ENCODE measurements around the gene BRCA1.
"Not testable (repeated sequence)": the region's sequence is repeated elsewhere in the genome, so short reads cannot be mapped to it uniquely, and the experiment has no call there.

GRCh38 chr17:43153197-43153835 is 28.2 kb upstream of the BRCA1 start:
- TF ChIP-seq, protein P1, sequence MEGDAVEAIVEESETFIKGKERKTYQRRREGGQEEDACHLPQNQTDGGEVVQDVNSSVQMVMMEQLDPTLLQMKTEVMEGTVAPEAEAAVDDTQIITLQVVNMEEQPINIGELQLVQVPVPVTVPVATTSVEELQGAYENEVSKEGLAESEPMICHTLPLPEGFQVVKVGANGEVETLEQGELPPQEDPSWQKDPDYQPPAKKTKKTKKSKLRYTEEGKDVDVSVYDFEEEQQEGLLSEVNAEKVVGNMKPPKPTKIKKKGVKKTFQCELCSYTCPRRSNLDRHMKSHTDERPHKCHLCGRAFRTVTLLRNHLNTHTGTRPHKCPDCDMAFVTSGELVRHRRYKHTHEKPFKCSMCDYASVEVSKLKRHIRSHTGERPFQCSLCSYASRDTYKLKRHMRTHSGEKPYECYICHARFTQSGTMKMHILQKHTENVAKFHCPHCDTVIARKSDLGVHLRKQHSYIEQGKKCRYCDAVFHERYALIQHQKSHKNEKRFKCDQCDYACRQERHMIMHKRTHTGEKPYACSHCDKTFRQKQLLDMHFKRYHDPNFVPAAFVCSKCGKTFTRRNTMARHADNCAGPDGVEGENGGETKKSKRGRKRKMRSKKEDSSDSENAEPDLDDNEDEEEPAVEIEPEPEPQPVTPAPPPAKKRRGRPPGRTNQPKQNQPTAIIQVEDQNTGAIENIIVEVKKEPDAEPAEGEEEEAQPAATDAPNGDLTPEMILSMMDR (IDR thresholded peaks at IDR 0.05; ENCODE audit: low read depth, low read length): not testable (repeated sequence)
- TF ChIP-seq POLR2A (IDR thresholded peaks at IDR 0.05; ENCODE audit: extremely low read depth, insufficient read length); MYC (IDR thresholded peaks at IDR 0.05; ENCODE audit: low read depth, low read length): not testable (repeated sequence)
